UCSD-AML1 (cell line): ENCODE data around the gene PKMYT1.
"Not testable (repeated sequence)": the region's sequence is repeated elsewhere in the genome, so short reads cannot be mapped to it uniquely, and the experiment has no call there.

Source experiments
- DNase-seq: peaks from one replicate; lab custom pipeline; 2025; ENCODE audit not compliant: unreplicated experiment; lab: John Stamatoyannopoulos, UW

Gene PKMYT1

DNA sequence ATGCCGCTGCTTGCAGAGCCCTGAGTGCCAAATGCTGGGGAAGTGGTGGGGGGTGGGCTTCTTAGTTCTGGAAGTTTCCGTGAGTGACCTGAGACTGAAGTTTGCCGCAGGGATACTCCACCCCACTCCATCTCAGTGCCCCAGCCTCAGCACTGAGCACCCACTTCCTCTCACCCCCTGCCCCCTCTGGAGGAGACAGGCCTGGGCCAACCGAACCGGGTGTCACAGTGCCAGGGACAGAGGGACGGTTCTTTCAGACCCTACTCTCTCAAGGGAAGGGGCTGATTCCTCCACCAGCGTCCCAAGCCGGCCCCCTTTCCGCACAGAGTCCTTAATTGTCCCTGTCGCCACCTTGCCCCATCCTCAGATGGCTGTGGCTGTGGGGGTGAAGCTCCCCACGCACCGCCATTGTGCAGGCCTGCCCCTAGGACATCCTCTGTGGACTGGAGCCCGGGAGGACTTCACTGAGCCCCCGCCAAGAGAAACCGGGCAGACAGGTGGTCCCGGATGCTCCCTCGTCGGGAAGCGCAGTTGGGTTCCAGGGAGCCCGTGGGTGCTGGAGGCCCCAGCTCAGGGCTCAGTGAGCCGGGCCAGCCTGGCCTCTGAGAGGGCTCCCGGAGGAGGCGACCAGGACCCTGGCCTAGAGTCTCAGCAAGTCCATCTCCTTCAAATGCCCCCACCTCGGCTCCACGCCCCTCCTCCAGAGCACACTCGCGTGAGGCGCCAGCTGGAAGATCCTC, 17.7 kb downstream of the PKMYT1 start:
- DNase-seq = no peak

DNA sequence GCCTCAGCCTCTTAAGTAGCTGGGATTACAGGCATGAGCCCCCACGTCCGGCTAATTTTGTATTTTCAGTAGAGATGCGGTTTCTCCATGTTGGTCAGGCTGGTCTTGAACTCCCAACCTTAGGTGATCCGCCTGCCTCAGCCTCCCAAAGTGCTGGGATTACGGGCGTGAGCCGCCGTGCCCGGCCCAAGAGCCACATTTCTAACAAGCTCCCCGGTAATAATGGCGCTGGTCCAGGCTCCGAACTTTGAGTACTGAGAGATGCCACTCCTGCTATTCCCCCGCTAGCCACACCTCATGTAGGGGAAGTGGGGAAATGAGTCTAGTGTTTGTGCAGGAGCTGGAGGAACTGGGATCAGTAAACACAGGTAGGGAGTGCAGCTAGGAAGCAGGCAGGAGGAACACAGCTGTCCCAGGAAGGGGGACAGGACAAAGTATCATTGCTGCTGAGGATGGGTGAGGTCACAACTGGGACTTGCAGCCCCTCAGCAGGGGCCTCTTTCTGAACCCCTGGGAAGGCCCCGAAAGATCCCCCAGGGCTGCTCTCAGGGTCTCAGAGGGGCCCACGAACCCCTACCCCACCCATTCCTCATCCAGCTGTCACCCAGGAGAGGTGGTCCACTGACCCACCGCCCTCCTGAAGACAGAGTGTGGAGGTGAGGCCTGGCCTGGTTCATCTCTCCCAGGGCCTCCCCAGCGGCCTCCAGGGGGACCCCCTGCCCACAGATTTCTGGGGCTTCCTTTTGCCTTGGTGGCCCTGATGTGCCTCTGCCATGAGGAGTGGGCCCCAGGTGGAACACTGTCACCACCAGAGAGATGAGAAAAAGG, 19.8 kb downstream of the PKMYT1 start:
- no peak for DNase-seq

DNA sequence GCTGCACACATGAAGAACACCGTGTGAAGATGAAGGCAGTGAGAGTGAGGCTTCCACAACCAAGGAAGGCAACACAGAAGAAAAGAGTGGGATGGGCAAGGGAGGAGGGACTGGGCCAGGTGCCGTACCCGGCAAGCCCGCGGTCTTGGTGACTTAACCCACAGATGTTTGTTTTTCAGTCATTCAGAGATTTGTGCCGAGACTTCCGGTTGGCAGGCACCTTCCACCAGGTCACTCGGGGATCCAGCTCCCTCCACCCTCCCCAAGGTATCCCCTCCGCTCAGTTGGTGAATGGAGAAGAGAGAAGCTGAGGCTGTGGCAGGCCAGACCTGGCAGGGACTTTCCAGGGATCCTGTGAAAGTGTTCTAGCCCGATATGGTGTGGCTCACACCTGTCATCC, 21.0 kb downstream of the PKMYT1 start:
- no peak for DNase-seq

DNA sequence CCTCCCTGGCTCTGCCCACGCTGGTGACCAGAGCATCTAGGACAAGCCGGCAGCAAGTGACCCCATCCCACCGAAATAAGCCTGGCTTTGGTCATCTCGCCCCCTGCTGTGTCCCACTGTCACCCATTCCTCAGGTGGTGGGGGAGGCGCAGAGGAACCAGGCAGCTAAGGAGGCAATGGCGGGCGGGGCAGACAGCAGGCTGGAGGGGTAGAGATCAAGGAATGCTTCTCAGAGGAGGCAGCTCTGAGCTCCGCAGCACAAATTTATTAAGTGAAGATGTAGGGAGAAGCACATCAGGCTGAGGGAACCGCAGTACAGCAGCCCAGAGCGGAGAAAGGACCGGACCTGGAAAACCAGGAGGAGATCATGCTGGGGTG, 23.7 kb downstream of the PKMYT1 start:
- DNase-seq = no peak

DNA sequence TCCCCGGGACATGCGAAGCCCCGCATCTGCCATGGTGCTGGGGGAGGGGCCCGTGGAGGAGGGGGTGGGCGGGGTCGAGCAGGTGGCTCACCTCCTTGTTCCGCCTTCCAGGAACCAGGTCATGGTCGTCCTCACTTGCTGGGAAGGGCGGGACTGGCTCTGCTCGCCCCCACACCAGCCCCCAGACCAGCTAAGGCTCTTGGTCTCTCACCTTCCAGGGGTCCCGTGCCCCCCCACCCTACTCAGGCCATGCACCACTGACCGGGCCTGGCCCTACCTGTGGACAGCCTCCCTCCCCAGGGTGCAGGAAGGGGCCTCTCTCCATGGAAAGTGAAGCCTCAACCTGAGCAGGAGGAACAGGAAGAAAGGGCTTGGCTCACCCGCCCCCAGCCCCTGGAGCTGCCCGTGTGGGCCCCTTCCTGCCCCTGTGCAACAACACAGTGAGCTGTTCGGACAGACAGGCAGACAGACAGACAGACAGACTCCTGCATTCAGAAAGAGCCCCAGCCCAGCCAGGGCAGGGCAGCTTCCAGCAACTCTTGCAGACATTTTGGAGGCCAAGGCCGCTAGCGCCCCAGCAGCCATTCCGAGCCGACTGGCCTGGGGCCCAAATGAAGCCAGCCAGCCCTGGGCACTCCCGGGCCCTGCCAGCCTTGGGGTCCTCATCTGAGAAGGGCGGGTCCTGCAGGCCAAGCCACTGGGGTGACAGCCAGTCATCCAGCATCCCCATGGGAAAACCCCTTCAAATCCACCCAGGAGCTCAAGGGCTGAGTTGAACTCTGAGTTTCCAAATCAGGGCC, 24.3 kb downstream of the PKMYT1 start:
- DNase-seq = peak; percentile 55

DNA sequence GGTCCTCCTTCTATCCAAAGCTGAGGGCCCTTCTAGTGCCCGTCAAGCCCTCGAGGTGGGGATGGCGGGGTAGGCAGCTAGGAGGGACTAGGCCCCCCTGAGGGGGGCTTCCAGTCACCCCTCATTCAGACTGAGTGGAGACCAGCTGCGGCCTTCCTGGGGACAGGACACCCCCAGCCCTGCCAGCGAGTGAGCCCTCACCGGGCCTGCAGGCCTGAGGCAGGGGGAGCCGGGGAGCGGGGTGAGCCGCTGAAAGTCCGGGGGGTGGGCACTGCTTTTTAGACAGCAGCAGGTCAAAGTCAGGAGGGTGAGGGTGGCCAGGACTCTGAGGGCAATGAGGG, 24.8 kb downstream of the PKMYT1 start:
- no peak for DNase-seq

DNA sequence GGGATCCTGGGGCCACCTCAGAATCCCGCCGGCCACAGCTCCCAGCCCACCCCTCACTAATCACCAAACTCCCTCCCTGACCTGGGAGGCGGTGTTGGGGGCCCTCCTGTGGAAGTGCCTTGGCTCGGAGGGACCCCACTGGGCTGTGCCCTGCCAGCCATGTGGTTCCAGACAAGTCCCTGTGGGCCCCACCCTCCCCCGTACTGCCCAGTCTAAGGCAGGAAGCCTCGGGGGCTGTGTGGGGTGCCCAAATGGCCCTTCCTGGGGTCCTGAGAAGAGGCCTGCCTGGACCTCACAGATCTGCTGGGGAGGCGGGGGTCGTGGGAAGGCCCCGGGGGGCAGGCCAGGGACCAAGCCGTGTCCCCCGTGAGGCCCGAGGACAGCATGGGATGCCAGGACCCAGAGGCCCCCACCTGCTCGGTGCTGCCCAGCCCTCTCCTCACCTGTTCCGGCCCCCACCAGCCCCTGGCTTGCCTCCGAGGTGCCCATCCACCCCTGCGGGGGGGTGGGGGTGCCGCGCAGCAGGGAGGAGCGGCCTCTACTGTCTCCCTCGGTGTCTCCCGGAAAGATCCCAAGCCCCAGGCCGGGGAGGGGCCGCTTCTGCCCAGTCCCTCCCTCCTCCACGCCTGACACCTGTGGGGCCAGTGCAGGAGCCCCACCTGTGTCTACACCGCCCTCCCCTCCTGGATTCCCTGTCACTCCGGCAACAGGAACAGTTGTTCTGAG, 25.4 kb downstream of the PKMYT1 start:
- DNase-seq = no peak

DNA sequence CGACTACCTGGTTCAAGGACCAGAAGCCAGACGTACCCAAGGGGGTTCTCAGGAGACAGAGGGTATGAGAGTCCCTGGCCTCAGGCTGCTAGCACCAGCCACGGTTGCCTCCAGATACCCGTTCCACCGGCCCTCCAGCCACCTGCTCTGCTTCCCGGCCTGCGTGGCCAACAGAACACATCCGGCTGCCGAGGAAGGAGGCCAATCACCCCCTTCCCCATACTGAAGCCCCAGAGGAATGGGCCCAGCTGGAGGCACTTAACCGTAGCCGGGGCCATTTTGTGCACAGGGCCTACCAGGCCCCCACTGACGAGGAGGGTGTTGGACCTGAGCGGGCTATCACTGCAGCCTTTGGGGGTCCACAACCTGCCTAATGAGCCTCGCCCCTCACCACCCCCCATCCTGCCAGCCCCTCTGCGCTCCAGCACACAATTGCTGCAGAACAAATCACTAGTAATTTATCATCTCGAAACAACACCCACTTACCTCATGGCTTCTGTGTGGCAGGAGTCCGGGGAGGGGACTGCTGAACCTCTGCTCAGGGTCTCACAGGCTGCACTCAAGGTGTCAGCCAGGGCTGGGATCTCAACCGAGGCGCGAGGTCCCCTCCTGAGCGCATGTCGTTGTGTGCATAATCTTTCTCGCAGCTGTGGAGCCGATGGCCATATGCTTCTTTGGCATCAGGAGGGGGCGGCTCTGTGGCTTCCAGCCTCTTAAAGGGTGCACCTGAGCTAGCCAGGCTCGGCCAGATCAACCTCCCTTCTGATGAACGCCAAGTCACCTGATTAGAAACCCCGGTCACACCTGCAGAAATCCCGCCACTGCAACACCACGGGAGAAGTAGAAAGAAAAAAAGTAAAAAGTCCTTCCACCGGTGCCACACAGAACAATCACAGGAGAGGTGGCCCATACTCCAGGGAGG, 26.3 kb downstream of the PKMYT1 start:
- DNase-seq = no peak

DNA sequence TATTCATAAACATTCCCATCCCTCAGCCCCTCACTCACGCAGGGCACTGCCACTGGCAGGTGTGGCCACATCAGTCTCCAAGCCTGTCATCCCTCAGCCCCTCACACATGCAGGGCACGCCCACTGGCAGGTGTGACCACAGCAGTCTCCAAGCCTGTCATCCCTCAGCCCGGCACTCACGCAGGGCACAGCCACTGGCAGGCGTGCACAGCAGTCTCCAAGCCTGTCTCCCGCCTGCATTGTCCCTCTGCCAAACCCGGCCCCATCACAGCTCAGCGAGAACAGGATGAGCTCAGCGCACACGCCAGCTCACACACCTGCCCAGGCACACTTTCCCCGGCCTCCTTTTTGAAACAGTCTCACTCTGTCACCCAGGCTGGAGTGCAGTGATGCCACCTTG, 27.6 kb downstream of the PKMYT1 start:
- DNase-seq = no peak

DNA sequence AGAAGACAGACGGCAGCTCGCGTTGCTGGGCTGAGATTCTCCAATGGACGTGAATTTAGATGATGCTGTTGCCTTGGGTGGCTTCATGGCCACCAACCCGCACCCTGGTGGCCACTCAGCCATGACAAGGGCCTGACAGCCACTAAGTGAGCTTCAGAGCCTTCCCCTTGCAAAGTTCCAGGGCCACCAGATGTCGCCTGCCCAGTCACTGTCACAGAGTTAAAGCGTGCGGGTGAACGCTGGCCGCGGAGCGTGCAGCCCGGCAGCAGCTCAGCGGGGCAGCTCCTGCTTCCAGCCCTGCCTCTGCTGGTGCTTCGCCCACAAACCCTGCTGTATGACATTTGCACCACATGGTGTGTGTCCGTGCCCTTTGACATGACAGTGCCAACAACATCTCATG, 29.5 kb downstream of the PKMYT1 start:
- no peak for DNase-seq

DNA sequence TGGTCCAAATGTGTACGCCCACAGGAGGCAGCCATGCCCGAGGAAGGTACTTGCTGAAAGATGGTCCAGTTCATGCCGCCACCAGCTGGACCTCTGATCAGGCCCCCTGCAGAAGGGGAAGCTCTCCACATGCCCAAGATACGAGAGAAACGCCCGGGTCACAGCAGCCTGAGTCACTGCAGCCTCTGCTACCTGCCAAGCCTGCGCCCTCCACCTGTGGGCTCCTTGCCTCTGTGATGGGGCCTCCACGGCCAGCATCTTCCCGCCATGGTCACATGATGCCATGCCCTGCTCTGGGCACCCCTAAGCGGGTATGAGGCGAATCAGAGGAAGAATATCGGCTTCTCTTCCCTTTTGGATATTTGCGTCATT, 29.9 kb downstream of the PKMYT1 start:
- DNase-seq = no peak

DNA sequence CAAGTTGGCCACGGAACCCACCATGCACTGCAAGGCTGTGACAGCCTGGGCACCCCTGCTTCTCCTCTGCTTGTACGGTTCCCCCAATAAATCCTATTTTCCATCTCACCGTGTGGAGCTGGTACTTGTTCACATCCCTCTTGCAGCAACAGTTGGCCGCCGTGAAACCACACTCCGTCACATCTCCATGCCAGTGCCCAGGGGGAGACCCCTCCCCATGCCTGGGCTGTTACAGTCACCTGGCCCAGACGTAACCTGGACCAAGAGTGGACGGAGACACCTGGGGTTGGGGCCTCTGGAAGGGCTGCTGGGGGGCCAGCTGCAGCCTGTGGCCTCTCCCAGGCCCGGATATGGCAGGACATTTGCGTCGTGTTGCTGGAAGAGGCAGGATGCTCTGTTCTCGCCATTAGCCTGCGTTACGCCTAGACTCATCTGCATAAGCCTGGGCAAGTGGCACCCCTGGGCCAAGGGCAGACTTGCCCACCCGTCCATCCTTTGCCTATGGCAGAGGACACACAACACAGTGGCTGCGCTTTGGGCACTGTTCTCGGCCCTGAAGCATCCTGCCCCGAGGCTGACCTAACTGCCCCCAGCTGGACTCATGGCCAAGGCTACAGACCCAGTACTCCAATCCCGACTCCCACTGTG, 30.4 kb downstream of the PKMYT1 start:
- no peak for DNase-seq

DNA sequence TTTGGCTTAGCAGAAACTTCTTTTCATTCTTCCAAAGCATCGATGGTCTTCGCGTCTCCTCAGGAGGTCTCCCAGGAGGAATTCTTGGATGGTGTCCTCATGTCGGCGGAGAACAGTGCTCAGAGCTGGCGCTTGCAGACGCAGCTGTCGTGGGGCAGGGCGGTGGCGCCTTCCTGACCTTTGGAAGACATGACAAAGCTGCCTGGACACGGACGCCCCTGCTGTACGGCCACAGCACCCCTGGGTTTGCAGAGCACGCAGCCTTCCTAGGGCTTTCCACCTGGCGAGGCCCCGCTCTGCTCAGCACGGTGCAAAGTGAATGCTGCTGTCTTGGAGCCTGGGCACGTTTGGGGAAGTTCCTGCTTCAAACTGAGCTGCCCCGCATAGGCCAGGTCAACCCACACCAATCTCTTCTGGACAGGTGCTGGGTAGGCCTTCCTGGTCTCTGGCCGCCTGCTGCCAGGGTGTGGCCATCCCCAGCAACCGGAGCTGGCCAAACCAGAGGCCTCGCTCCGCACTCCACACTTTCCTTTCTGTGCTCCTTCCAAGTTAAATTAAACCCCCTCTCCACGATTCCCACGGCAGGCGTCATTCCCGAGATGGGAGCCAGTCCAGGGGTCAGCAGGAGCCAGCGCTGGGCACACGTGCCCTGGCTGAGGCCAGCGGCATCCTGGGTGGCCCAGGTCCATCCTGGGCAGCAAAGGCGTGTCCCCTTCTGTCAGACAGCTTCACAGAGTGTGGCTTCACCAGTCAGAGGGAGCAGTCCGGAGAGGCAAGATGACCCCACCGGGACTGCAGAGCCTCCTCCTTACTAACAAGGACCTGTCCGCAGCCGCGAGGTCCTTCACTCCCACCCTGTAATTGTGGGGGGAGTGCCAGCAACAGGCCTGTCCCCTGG, 31.2 kb downstream of the PKMYT1 start:
- DNase-seq = no peak

DNA sequence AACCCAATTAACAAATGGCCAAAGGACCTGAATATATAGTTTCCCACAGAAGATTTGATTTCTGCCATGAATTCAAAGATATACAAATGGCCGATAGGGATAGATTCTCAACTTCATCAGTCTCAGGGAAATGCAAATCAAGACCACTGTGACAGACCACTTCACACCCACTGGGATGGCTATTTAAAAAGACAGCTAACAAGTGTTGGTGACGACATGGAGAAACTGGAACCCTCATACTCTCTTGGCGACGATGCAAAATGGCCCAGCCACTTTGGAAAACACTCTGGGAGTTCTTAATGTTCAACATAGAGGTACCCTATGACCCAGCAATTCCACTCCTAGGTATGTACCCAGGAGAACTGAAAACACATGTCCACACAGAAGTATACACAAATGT, 33.6 kb downstream of the PKMYT1 start:
- DNase-seq = no peak

DNA sequence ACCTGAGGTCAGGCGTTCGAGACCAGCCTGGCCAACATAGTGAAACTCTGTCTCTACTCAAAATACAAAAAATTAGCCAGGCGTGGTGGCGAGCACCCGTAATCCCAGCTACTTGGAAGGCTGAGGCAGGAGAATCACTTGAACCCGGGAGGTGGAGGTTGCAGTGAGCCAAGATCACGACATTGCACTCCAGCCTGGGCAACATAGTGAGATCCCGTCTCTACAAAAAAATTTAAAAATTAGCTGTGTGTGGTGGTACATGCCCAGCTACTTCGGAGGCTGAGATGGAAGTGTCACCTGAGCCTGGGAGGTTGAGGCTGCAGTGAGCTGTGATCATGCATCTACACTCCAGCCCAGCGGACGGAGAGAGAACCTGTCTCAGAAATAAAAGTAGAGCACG, 36.5 kb downstream of the PKMYT1 start:
- not testable (repeated sequence) for DNase-seq

DNA sequence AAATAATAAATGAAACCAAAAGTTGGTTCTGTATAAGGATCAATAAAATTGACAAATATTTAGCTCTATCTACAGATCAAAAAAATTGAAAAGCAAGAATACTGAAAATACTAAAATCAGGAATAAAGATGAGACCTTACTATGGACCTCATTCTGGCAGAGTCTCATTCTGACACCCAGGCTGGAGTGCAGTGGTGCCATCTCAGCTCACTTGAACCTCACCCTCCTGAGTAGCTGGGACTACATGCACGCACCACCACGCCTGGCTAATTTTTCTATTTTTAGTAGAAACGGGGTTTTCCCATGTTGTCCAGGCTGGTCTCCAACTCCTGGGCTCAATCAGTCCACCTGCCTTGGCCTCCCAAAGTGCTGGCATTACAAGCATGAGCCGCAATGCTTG, 38.2 kb downstream of the PKMYT1 start:
- DNase-seq = no peak

DNA sequence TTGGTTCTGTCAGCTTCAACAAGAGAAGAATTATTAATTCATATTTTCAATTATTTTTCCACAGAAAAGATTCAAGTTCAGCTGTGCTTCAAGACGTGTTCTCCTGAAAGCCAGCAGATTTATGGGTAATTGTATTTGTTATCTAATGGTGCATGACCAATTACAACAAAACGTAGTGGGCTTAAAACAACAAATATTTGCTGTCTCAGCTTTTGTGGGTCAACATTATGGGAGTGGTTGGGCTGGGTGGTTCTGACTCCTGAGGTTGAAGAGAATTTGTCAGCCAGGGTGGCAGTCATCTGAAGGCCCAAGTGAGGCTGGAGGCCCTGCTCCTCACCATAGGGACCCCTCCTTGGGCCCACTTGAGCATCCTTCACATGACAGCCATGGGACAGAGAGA, 40.3 kb downstream of the PKMYT1 start:
- no peak for DNase-seq

DNA sequence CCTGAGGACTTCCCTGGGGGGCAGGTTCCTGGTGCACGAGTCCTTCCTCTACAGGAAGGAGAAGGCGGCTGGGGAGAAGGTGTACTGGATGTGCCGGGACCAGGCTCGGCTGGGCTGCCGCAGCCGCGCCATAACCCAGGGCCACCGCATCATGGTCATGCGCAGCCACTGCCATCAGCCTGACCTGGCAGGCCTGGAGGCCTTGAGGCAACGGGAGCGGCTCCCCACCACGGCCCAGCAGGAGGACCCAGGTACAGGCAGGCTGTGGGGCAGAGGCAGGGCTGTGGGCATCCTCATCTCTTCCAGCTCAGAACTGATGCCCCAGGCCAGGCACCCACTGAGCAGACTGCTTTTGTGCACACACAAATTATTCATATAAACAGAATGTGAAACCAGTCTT, 42.0 kb downstream of the PKMYT1 start:
- no peak for DNase-seq

DNA sequence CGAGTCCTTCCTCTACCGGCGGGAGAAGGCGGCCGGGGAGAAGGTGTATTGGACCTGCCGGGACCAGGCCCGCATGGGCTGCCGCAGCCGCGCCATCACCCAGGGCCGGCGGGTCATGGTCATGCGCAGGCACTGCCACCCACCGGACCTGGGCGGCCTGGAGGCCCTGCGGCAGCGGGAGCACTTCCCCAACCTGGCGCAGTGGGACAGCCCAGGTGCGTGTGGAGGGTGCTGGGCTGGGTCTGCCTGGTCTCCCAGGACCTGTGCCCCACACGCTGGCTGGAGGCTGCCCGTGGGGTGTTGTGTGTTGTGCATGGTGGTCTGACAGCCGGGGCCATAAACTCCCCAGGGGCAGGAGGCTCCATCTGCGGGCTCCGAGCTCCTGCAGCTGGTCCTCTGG, 43.1 kb downstream of the PKMYT1 start:
- DNase-seq = no peak
